Measurements from ENCODE around the gene TMEM266.

Gene TMEM266

GRCh38 chr15:76191539-76192244, 131.9 kb downstream of the TMEM266 start:
- TF ChIP-seq CTCF (IDR thresholded peaks at IDR 0.05; ENCODE audit: extremely low read depth, missing control alignments) = no peak
- no peak for DNase-seq (ENCODE audit: low spot score)

GRCh38 chr15:76192715-76193114, 132.9 kb downstream of the TMEM266 start:
- no peak for TF ChIP-seq CTCF (IDR thresholded peaks at IDR 0.05; ENCODE audit: extremely low read depth, missing control alignments)

GRCh38 chr15:76193934-76194333, 134.1 kb downstream of the TMEM266 start:
- no peak for DNase-seq (ENCODE audit: low spot score)
- no peak for TF ChIP-seq CTCF (IDR thresholded peaks at IDR 0.05; ENCODE audit: extremely low read depth, missing control alignments)

More at GRCh38 chr15:76192715-76193114, 132.9 kb downstream of the TMEM266 start:
- DNase-seq (ENCODE audit: low spot score) = no peak

GRCh38 chr15:76195506-76196268, 135.9 kb downstream of the TMEM266 start:
- DNase-seq (ENCODE audit: low spot score) = no peak
- TF ChIP-seq CTCF (IDR thresholded peaks at IDR 0.05; ENCODE audit: extremely low read depth, missing control alignments) = no peak

- no peak for TF ChIP-seq CTCF (IDR thresholded peaks at IDR 0.05; ENCODE audit: extremely low read depth, missing control alignments)
- DNase-seq (ENCODE audit: low spot score) = no peak
Observed at GRCh38 chr15:76196269-76197231, 136.8 kb downstream of the TMEM266 start.

GRCh38 chr15:76197703-76198455, 138.1 kb downstream of the TMEM266 start:
- TF ChIP-seq CTCF (IDR thresholded peaks at IDR 0.05; ENCODE audit: extremely low read depth, missing control alignments) = no peak
- DNase-seq (ENCODE audit: low spot score) = no peak

Data from GM20000 (cell line).